ENCODE measurements around the gene SKI. TPM values are rescaled to one million over a fixed set of nuclear protein-coding genes. Genes with fewer than 3 reads are reported as not detected.
"Not testable (repeated sequence)": the region's sequence is repeated elsewhere in the genome, so short reads cannot be mapped to it uniquely, and the experiment has no call there.

Gene SKI
- total and polyA plus RNA-seq, 2 donors (not counting 1 experiment from before 2014, with no cell fraction given), result 11.6 to 21.8 TPM

DNA sequence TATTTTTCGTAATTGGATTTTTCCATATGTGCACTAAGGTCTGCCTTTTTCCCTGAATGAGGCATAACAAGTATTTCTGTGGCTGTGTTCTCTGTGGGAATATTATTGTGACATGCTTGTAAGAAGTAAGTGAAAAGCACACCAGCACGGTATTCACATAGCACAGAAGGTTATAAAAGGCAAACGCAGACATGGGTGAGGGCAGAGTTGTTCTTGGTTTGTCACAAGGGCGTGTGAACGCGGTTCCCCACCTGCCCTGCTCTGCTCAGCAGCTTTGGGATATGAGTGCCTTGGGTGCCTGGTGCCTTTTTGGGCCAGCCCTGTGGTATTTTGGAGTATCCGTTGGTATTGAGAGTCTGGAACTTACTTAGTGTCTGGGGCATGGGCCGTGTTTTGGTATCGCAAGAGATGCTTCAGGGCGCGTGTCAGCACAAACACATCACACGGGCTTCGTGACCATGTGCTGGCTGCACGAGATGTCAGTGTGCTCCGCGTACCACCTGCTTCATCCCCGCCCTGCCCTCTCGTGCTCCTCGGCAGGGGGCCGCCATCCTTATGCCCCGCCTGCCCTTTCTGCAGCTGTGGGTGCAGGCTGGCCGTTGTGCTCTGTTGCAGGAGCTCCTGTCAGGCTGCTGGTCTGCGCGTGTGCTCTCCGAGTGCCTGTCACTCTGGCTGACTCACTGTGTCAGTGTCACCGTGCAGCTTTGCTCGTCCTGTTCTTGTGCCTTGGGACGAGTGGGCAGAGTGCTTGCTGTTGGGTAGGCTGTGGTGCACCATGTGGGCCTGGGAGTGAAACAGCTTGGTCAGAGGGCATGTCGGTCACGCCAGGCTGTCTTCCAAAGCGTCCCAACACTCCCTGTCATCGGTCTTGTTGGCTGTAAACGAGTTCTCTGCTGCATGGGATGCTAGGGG, 15.0 kb downstream of the SKI start:
- H3K36me3 ChIP-seq (ENCODE audit: control insufficient read depth, insufficient read depth, low read length), result peaks cover 7% of the 10 kb centered on the region
- no peak overlapping the region for H2AFZ ChIP-seq (ENCODE audit: low read length)
- no peak overlapping the region for H3K9ac ChIP-seq (ENCODE audit: insufficient read depth, low read length)
- peak overlapping the region; percentile 38 for H3K4me2 ChIP-seq (ENCODE audit: extremely low read depth, insufficient read depth, low read length)
- H3K27ac ChIP-seq (ENCODE audit: insufficient read depth, low read length), result peak overlapping the region; percentile 53
- peak in 1 of 2 donors; percentile 31 for DNase-seq (ENCODE audit: low read depth in 2 of 2)
- peaks cover 98% of the 10 kb centered on the region for H3K79me2 ChIP-seq (ENCODE audit: control insufficient read depth, insufficient read depth, low read length)
- peaks cover 21% of the 10 kb centered on the region for H3K4me1 ChIP-seq (ENCODE audit: control insufficient read depth, extremely low read depth, insufficient read depth, low read length)
- H3K4me3 ChIP-seq (replicated peaks in 1 of 4; ENCODE audit: control extremely low read depth in 1 of 4, insufficient read depth in 1 of 4, low read depth in 3 of 4, low read length in 4 of 4), result no peak overlapping the region
- H3K9me3 ChIP-seq (ENCODE audit: control insufficient read depth, insufficient read depth, low read depth, low read length), result no peaks in the 10 kb centered on the region
- TF ChIP-seq EZH2 (IDR thresholded peaks at IDR 0.05; ENCODE audit: low read length, missing control alignments), result no peak
- TF ChIP-seq, protein P1, sequence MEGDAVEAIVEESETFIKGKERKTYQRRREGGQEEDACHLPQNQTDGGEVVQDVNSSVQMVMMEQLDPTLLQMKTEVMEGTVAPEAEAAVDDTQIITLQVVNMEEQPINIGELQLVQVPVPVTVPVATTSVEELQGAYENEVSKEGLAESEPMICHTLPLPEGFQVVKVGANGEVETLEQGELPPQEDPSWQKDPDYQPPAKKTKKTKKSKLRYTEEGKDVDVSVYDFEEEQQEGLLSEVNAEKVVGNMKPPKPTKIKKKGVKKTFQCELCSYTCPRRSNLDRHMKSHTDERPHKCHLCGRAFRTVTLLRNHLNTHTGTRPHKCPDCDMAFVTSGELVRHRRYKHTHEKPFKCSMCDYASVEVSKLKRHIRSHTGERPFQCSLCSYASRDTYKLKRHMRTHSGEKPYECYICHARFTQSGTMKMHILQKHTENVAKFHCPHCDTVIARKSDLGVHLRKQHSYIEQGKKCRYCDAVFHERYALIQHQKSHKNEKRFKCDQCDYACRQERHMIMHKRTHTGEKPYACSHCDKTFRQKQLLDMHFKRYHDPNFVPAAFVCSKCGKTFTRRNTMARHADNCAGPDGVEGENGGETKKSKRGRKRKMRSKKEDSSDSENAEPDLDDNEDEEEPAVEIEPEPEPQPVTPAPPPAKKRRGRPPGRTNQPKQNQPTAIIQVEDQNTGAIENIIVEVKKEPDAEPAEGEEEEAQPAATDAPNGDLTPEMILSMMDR (conservative IDR thresholded peaks at IDR 0.05 in 1 of 2, IDR thresholded peaks at IDR 0.05 in 1 of 2; ENCODE audit: low read depth in 1 of 2, low read length in 2 of 2), result no peak
- no peaks in the 10 kb centered on the region for H4K20me1 ChIP-seq (ENCODE audit: control insufficient read depth, extremely low read depth, insufficient read depth, low read length)
- no peaks in the 10 kb centered on the region for H3K27me3 ChIP-seq (ENCODE audit: control insufficient read depth, insufficient read depth, low read length)

DNA sequence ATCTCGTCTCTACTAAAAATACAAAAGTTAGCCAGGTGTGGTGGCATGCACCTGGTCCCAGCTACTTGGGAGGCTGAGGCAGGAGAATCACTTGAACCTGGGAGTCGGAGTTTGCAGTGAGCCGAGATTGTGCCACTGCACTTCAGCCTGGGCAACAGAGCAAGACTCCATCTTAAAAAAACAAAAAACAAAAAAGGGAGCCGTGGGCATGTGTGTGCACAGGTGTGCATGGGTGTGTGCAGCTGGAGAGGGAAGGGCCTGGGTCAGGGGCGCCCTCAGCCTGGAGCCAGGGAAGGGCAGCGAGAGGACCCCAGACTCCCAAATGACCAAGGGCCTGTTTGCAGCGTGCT, 18.9 kb downstream of the SKI start:
- H3K9ac ChIP-seq (ENCODE audit: insufficient read depth, low read length); H3K4me2 ChIP-seq (ENCODE audit: extremely low read depth, insufficient read depth, low read length); H3K27me3 ChIP-seq (ENCODE audit: control insufficient read depth, insufficient read depth, low read length); H3K9me3 ChIP-seq (ENCODE audit: control insufficient read depth, insufficient read depth, low read depth, low read length); H3K36me3 ChIP-seq (ENCODE audit: control insufficient read depth, insufficient read depth, low read length); H3K4me3 ChIP-seq (replicated peaks in 1 of 4; ENCODE audit: control extremely low read depth in 1 of 4, insufficient read depth in 1 of 4, low read depth in 3 of 4, low read length in 4 of 4); H3K27ac ChIP-seq (ENCODE audit: insufficient read depth, low read length); DNase-seq (ENCODE audit: low read depth in 2 of 2); H2AFZ ChIP-seq (ENCODE audit: low read length); H4K20me1 ChIP-seq (ENCODE audit: control insufficient read depth, extremely low read depth, insufficient read depth, low read length): not testable (repeated sequence)
- peaks cover 98% of the 10 kb centered on the region for H3K79me2 ChIP-seq (ENCODE audit: control insufficient read depth, insufficient read depth, low read length)
- H3K4me1 ChIP-seq (ENCODE audit: control insufficient read depth, extremely low read depth, insufficient read depth, low read length), result peaks cover 17% of the 10 kb centered on the region

DNA sequence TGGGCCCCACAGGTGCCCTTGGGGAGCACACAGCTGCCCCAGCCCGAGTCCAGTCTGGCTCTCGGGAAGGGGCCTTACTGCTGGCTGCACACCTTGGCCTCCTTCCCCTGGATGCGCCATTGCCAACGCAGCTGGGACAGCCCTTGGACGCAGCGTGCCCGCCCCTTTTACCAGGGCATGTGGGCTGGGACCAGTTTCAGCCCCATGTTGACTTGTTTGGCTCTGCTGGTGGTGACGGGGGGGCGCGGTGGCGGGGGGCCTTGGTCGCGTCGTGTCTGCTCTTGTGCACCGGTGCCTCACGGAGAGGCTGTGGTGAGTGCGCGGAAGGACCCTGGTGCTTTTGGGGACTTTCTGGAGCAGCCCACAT, 19.6 kb downstream of the SKI start:
- no peak for DNase-seq (ENCODE audit: low read depth in 2 of 2)
- Histone ChIP-seq H3K4me3 (replicated peaks in 1 of 4; ENCODE audit: control extremely low read depth in 1 of 4, insufficient read depth in 1 of 4, low read depth in 3 of 4, low read length in 4 of 4) (no peak overlapping the region), H3K27me3 (ENCODE audit: control insufficient read depth, insufficient read depth, low read length) (no peaks in the 10 kb centered on the region), H3K9ac (ENCODE audit: insufficient read depth, low read length) (no peak overlapping the region), H4K20me1 (ENCODE audit: control insufficient read depth, extremely low read depth, insufficient read depth, low read length) (no peaks in the 10 kb centered on the region), H3K9me3 (ENCODE audit: control insufficient read depth, insufficient read depth, low read depth, low read length) (no peaks in the 10 kb centered on the region), H3K79me2 (ENCODE audit: control insufficient read depth, insufficient read depth, low read length) (peaks cover 98% of the 10 kb centered on the region), H3K27ac (ENCODE audit: insufficient read depth, low read length) (no peak overlapping the region), H3K36me3 (ENCODE audit: control insufficient read depth, insufficient read depth, low read length) (peaks cover 3% of the 10 kb centered on the region), H3K4me2 (ENCODE audit: extremely low read depth, insufficient read depth, low read length) (no peak overlapping the region), H2AFZ (ENCODE audit: low read length) (no peak overlapping the region), H3K4me1 (ENCODE audit: control insufficient read depth, extremely low read depth, insufficient read depth, low read length) (peaks cover 12% of the 10 kb centered on the region)
- no peak for TF ChIP-seq EZH2 (IDR thresholded peaks at IDR 0.05; ENCODE audit: low read length, missing control alignments)
- TF ChIP-seq, protein P1 (conservative IDR thresholded peaks at IDR 0.05 in 1 of 2, IDR thresholded peaks at IDR 0.05 in 1 of 2; ENCODE audit: low read depth in 1 of 2, low read length in 2 of 2), result no peak
